Limb (tissue), 2 donors: ENCODE measurements around the gene MINDY4.

Experiments used
- DNase-seq, 2 donors: peaks; one replicate each; pipeline ENCODE4 v3.0.0-alpha.2; 2016; ENCODE audit errors: extremely low spot score in 2 of 2

The MINDY4 gene

GRCh38 chr7:30771174-30771879, at the start of gene MINDY4:
Gene MINDY4 (plus strand): TSS chr7:30771417. CDS start chr7:30771494, 77 bp downstream.
- DNase-seq: peak; percentile 86 to 88

- no peak for DNase-seq
Observed at GRCh38 chr7:30722187-30722586, 49.0 kb upstream of the MINDY4 start.

DNA sequence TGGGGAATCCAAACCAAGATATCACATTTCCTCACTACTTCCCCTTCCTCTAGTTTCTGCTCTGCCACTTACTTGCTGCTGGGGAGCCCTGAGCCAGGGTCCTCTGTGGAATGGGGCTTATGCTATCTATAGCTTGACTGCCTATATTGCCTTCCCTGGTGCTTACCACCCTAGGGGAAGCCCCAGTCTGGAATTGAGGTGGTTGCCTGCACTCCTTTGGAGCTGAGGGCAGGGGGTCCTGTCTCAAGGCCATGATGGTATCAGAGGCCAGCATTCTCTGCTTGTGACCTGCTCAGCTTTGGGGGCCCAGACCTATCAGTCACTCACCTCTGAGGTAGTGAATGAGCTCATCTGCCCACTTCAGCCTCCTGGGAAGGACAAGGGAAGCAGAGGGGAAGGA, 48.5 kb upstream of the MINDY4 start:
- no peak for DNase-seq

GRCh38 chr7:30723776-30724175, 47.4 kb upstream of the MINDY4 start:
- DNase-seq: no peak

GRCh38 chr7:30726296-30727006, 44.8 kb upstream of the MINDY4 start:
- no peak for DNase-seq

DNA sequence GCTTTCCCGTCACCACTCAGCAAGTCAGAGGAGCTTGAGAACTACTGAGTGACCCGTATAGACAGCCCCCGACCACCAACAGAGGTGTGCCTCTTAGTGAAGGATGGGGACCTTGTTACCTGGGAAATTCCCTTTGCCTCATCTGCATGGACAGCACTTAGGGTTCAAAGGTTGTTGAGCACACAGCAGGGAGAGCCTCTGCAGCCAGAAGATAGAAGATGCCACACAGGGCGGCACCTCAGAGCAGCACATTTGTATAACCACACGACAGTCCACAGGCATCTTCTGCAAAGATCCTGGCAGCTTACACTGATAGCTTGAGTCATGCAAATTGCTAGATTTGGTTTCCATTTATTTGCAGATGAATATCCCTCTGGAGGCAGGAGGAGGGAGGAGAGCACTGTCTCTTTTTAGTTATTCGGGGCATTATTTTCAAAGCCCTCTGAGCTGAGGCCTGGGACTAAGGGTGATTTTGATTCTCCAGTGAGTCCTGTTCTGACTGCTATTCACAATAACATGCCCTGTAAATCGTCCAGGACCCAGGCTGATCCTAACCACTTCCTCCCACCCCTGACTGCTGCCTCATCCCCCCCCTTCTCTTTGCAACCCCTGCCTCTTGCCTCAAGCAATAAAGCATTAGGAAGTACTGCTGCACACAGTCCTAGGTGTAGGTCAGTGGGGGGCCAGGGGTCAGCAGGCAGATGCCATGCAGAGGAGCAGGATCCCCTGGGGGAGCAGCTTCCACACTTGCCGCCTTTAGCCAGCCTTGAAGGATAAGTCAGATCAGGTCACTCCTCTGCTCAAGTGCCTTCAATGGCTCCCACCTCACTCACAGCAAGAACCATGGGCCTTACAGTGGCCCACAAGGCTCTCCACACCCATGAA, 43.9 kb upstream of the MINDY4 start:
- DNase-seq: no peak

GRCh38 chr7:30728591-30729100, 42.6 kb upstream of the MINDY4 start:
- no peak for DNase-seq

DNA sequence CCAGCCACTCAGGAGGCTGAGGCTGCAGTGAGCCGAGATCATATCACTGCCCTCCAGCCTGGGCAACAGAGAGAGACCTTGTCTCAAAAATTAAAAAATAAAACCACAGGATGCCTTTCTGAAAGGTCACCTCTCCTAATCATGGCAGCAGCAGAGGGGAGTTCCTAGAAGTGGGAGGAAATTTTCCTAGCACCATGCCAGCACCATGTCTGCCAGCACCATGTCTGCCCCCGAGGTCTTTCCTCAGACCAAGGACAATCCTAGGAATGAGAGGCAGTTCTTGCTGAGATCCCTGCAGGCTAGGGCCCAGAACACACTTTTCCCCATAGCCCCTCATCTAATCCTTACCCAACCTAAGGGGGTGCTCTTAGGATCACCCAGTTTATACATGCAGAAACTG, 41.6 kb upstream of the MINDY4 start:
- no peak for DNase-seq

GRCh38 chr7:30730097-30730496, 41.1 kb upstream of the MINDY4 start:
- DNase-seq: no peak

DNA sequence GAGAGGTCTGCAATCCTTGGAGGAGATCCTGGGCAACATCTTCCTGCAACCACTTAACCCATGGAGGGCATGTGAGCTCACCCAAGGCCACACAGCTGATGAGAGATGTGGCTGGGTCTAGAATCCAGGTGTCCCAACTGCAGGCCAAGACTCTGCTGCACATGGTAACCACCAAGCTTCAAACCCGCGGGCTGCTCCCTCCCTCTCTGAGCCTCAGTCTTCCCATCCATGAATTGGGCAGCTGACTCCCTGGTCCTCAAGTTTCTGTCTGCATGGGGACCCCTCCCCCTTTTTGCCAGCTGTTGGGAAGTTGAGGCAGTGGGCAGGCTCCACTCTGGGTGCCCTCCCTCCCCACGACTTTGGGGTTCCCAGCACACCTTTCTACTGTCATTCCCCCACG, 40.2 kb upstream of the MINDY4 start:
- DNase-seq: no peak

DNA sequence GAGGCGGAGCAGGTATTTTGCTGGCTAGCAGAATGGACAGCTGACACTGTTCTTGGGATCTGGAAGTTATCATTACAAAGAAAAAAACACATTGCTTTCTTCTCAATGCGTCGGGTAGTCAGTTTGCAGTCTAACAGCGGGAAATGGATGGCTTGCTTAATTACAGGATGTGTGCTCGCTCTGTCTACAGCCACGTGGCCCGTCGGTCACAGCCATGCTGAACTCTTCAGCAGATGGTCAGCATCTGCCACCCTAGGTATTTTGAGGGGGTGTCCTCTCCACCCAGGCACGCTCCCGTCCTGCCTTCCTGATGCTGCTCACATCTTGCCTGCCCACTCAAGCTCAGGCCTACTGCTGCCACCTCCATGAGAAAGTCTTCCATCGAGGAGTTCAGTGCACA, 39.6 kb upstream of the MINDY4 start:
- DNase-seq: no peak

GRCh38 chr7:30732606-30733005, 38.6 kb upstream of the MINDY4 start:
- DNase-seq: no peak

GRCh38 chr7:30733216-30733615, 38.0 kb upstream of the MINDY4 start:
- no peak for DNase-seq

- DNase-seq: no peak
Observed at GRCh38 chr7:30733691-30734090, 37.5 kb upstream of the MINDY4 start.

DNA sequence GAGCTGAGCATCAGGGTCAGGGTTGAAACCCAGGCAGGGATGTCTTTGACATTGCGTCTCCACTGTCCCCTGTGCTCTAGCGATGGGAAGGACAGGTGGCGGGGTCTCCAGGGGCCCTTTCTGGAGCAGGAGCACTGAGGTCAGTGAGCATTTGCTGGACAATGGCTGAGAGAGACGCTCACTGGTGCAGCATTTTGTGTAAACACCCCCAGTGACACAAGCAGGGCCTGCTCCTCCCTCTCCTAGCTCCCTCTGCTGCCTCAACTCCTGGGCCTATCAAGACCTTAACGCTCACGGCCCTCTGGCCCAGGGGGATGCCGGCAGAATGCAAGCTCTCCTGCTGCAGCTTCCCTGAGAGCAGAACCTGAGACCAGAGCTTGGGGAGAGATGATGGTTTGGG, 36.7 kb upstream of the MINDY4 start:
- DNase-seq: no peak

GRCh38 chr7:30735631-30736030, 35.6 kb upstream of the MINDY4 start:
- DNase-seq: no peak

GRCh38 chr7:30736291-30736690, 34.9 kb upstream of the MINDY4 start:
- DNase-seq: no peak

GRCh38 chr7:30738026-30738915, 32.9 kb upstream of the MINDY4 start:
- no peak for DNase-seq

GRCh38 chr7:30739691-30740090, 31.5 kb upstream of the MINDY4 start:
- no peak for DNase-seq

GRCh38 chr7:30740417-30741181, 30.6 kb upstream of the MINDY4 start:
- DNase-seq: peak; percentile 75 to 87
